GM19324 (cell line): ENCODE results near the gene CASZ1.

Experiments
- ATAC-seq: cut with Tn5 transposase; IDR thresholded peaks from one replicate; pipeline ENCODE4 v1.9.1; 2021; ENCODE audit warnings: mild to moderate bottlenecking, moderate library complexity; ENCODE audit not compliant: unreplicated experiment, low FRiP score

The CASZ1 gene

GRCh38 chr1:10755970-10756521 is 40.4 kb downstream of the CASZ1 start:
- ATAC-seq, result no peak

GRCh38 chr1:10754568-10755329 is 41.7 kb downstream of the CASZ1 start:
- ATAC-seq, result no peak

GRCh38 chr1:10753299-10753698 is 43.1 kb downstream of the CASZ1 start:
- ATAC-seq, result no peak

GRCh38 chr1:10751561-10752085 is 44.8 kb downstream of the CASZ1 start:
- no peak for ATAC-seq

- ATAC-seq, result no peak
Measured at GRCh38 chr1:10751160-10751559, 45.3 kb downstream of the CASZ1 start.

GRCh38 chr1:10745886-10746455 is 50.5 kb downstream of the CASZ1 start:
- ATAC-seq, result no peak

GRCh38 chr1:10745383-10745782 is 51.1 kb downstream of the CASZ1 start:
- no peak for ATAC-seq

- ATAC-seq, result no peak
Measured at GRCh38 chr1:10744654-10745238, 51.7 kb downstream of the CASZ1 start.

- no peak for ATAC-seq
Measured at GRCh38 chr1:10744029-10744428, 52.4 kb downstream of the CASZ1 start.

- no peak for ATAC-seq
Measured at GRCh38 chr1:10741696-10742095, 54.8 kb downstream of the CASZ1 start.

GRCh38 chr1:10740123-10740522 is 56.3 kb downstream of the CASZ1 start:
- no peak for ATAC-seq

GRCh38 chr1:10739589-10739988 is 56.9 kb downstream of the CASZ1 start:
- no peak for ATAC-seq

- ATAC-seq, result no peak
Measured at GRCh38 chr1:10738061-10739058, 58.1 kb downstream of the CASZ1 start.

GRCh38 chr1:10737651-10738050 is 58.8 kb downstream of the CASZ1 start:
- ATAC-seq, result no peak

GRCh38 chr1:10736634-10737586 is 59.5 kb downstream of the CASZ1 start:
- no peak for ATAC-seq

GRCh38 chr1:10735563-10736305 is 60.7 kb downstream of the CASZ1 start:
- no peak for ATAC-seq

- no peak for ATAC-seq
Measured at GRCh38 chr1:10734962-10735544, 61.4 kb downstream of the CASZ1 start.

- no peak for ATAC-seq
Measured at GRCh38 chr1:10734375-10734774, 62.1 kb downstream of the CASZ1 start.
